Nephron (organoid): ENCODE measurements around the gene GDPD5.

ENCODE experiments used
- H3K27ac Mint-ChIP-seq, 3 experiments: 2 replicates each; pipeline ENCODE4 v1.8.0; 2020; ENCODE audit warnings: mixed read lengths in 3 of 3, mild to moderate bottlenecking in 2 of 3, moderate library complexity in 1 of 3
- H3K27me3 Mint-ChIP-seq: 2 replicates; pipeline ENCODE4 v1.8.0; 2021; ENCODE audit warnings: low read depth, mild to moderate bottlenecking, moderate library complexity, mixed read lengths
- H3K36me3 Mint-ChIP-seq: 2 replicates; pipeline ENCODE4 v1.8.0; 2020; ENCODE audit warnings: low read depth, mixed read lengths
- H3K4me1 Mint-ChIP-seq: 2 replicates; pipeline ENCODE4 v1.8.0; 2020; ENCODE audit warnings: mixed read lengths
- H3K4me3 Mint-ChIP-seq, 3 experiments: 2 replicates each; pipeline ENCODE4 v1.8.0; 2020; ENCODE audit warnings: mild to moderate bottlenecking in 3 of 3, mixed read lengths in 3 of 3, moderate library complexity in 2 of 3
- H3K9me3 Mint-ChIP-seq: 2 replicates; pipeline ENCODE4 v1.8.0; 2020; ENCODE audit warnings: mixed read lengths
- CTCF ChIP-seq, 3 experiments: fragments of 200-600 bp; sonication (generic); IDR thresholded peaks; one replicate each; pipeline ENCODE4 v1.5.0; 2021; ENCODE audit warnings: antibody characterized with exemption in 3 of 3; ENCODE audit not compliant: unreplicated experiment in 3 of 3

The GDPD5 gene

GRCh38 chr11:75431533-75432525 is 93.9 kb downstream of the GDPD5 start:
- Mint-ChIP-seq H3K36me3 (peaks cover 13% of the 10 kb centered on the region), H3K9me3 (peaks cover 11% of the 10 kb centered on the region), H3K4me3 (peak overlapping the region; percentile 64 to 86 (median 74)), H3K27ac (no peak overlapping the region), H3K27me3 (peaks cover 73% of the 10 kb centered on the region), H3K4me1 (peaks cover 13% of the 10 kb centered on the region)
- no peak for TF ChIP-seq CTCF (IDR thresholded peaks at IDR 0.05; ENCODE audit: unreplicated experiment in 3 of 3)

- Mint-ChIP-seq H3K27me3 (peaks cover 76% of the 10 kb centered on the region), H3K4me1 (peaks cover 13% of the 10 kb centered on the region), H3K9me3 (peaks cover 11% of the 10 kb centered on the region), H3K4me3 (peak overlapping the region; percentile 82 to 89 (median 86)), H3K36me3 (peaks cover 13% of the 10 kb centered on the region), H3K27ac (no peak overlapping the region)
- TF ChIP-seq CTCF (IDR thresholded peaks at IDR 0.05; ENCODE audit: unreplicated experiment in 3 of 3), result no peak
These were observed 94.8 kb downstream of the GDPD5 start for GRCh38 chr11:75430714-75431532.

GRCh38 chr11:75429902-75430713 is 95.6 kb downstream of the GDPD5 start:
- Mint-ChIP-seq H3K36me3 (peaks cover 13% of the 10 kb centered on the region), H3K27me3 (peaks cover 76% of the 10 kb centered on the region), H3K4me1 (peaks cover 13% of the 10 kb centered on the region), H3K9me3 (peaks cover 11% of the 10 kb centered on the region), H3K4me3 (peak overlapping the region; percentile 82 to 89 (median 86)), H3K27ac (no peak overlapping the region)
- TF ChIP-seq CTCF (IDR thresholded peaks at IDR 0.05; ENCODE audit: unreplicated experiment in 3 of 3), result no peak

- no peak for TF ChIP-seq CTCF (IDR thresholded peaks at IDR 0.05; ENCODE audit: unreplicated experiment in 3 of 3)
- peaks cover 13% of the 10 kb centered on the region for H3K4me1 Mint-ChIP-seq
- H3K27ac Mint-ChIP-seq, result no peak overlapping the region
- H3K9me3 Mint-ChIP-seq, result peaks cover 11% of the 10 kb centered on the region
- peaks cover 76% of the 10 kb centered on the region for H3K27me3 Mint-ChIP-seq
- peak overlapping the region; percentile 78 to 85 (median 81) for H3K4me3 Mint-ChIP-seq
- H3K36me3 Mint-ChIP-seq, result peaks cover 13% of the 10 kb centered on the region
These were observed 96.2 kb downstream of the GDPD5 start for GRCh38 chr11:75429641-75429901.

GRCh38 chr11:75428989-75429640 is 96.6 kb downstream of the GDPD5 start:
- Mint-ChIP-seq H3K27ac (no peak overlapping the region), H3K4me3 (peak overlapping the region; percentile 78 to 85 (median 81))

More at GRCh38 chr11:75428989-75429640, 96.6 kb downstream of the GDPD5 start:
- TF ChIP-seq CTCF (IDR thresholded peaks at IDR 0.05; ENCODE audit: unreplicated experiment in 3 of 3), result no peak
- Mint-ChIP-seq H3K36me3 (peaks cover 13% of the 10 kb centered on the region), H3K27me3 (peaks cover 72% of the 10 kb centered on the region), H3K9me3 (peaks cover 11% of the 10 kb centered on the region), H3K4me1 (peaks cover 13% of the 10 kb centered on the region)
